CD4-positive, CD25-positive, alpha-beta regulatory T cell (primary cell): ENCODE measurements around the gene STK32C. TPM values are rescaled to one million over a fixed set of nuclear protein-coding genes. Genes with fewer than 3 reads are reported as not detected.

Source experiments
- ATAC-seq, 2 donors: fragments of 150-1000 bp; cut with Tn5 transposase; one replicate each; pipeline ENCODE4 v1.10.0; 2021; ENCODE audit warnings: low read depth in 2 of 2, moderate number of reproducible peaks in 2 of 2, moderate library complexity in 1 of 2
- DNase-seq, 3 donors: peaks; one replicate each; pipeline versions ENCODE4 v3.0.0 to v3.0.0-alpha.2; 2012 to 2022; ENCODE audit warnings: mixed read lengths in 1 of 3
- H3K27ac ChIP-seq: one replicate; pipeline ENCODE4 v1.7.0; 2013; ENCODE audit warnings: mild to moderate bottlenecking, low read length; ENCODE audit not compliant: insufficient read depth, poor library complexity, severe bottlenecking
- H3K27me3 ChIP-seq: one replicate; pipeline ENCODE4 v1.7.0; 2013; ENCODE audit warnings: low read length; ENCODE audit not compliant: control insufficient read depth, insufficient read depth
- H3K36me3 ChIP-seq: one replicate; pipeline ENCODE4 v1.7.0; 2013; ENCODE audit warnings: mild to moderate bottlenecking, low read length, moderate library complexity; ENCODE audit not compliant: control insufficient read depth, insufficient read depth
- H3K4me1 ChIP-seq: 2 replicates; pipeline ENCODE4 v1.7.0; 2013; ENCODE audit warnings: mild to moderate bottlenecking, low read length; ENCODE audit not compliant: insufficient read depth, control insufficient read depth, poor library complexity, severe bottlenecking
- H3K4me3 ChIP-seq: one replicate; pipeline ENCODE4 v1.7.0; 2013; ENCODE audit warnings: low read depth, mild to moderate bottlenecking, low read length, moderate library complexity
- H3K9me3 ChIP-seq, 2 experiments: 1 replicate in 1 of 2; 2 replicates in 1 of 2; pipeline ENCODE4 v1.7.0; 2013; ENCODE audit warnings: low read length in 2 of 2, mild to moderate bottlenecking in 1 of 2, moderate library complexity in 1 of 2; ENCODE audit not compliant: control insufficient read depth in 2 of 2
- H3K27ac Mint-ChIP-seq, 3 donors: one replicate each; pipeline ENCODE4 v1.8.0; 2020 to 2022; ENCODE audit warnings: mild to moderate bottlenecking in 3 of 3, mixed read lengths in 3 of 3, moderate library complexity in 2 of 3
- H3K27me3 Mint-ChIP-seq: one replicate; pipeline ENCODE4 v1.8.0; 2022; ENCODE audit warnings: mild to moderate bottlenecking, mixed read lengths
- H3K36me3 Mint-ChIP-seq: one replicate; pipeline ENCODE4 v1.8.0; 2020; ENCODE audit warnings: mixed read lengths
- H3K4me1 Mint-ChIP-seq, 4 donors: one replicate each; pipeline ENCODE4 v1.8.0; 2020 to 2022; ENCODE audit warnings: mixed read lengths in 4 of 4, mild to moderate bottlenecking in 1 of 4
- H3K4me3 Mint-ChIP-seq, 4 donors: one replicate each; pipeline ENCODE4 v1.8.0; 2020 to 2022; ENCODE audit warnings: mild to moderate bottlenecking in 4 of 4, mixed read lengths in 4 of 4, moderate library complexity in 3 of 4
- H3K9me3 Mint-ChIP-seq, 7 donors: one replicate each; pipeline ENCODE4 v1.8.0; 2020 to 2022; ENCODE audit warnings: mixed read lengths in 7 of 7, mild to moderate bottlenecking in 3 of 7, moderate library complexity in 2 of 7
- polyA plus RNA-seq, 4 donors: library from polyadenylated mRNA; unstranded; fragments of 300-500 nt; fragmentation: Illumina TruSeq; gene quantifications; one replicate each; pipeline ENCODE4 v1.2.3, GENCODE V29; 2021
- total RNA-seq: library from RNA; stranded (reverse); gene quantifications from one replicate; pipeline ENCODE4 v1.2.3, GENCODE V29; 2022

STK32C gene
- total and polyA plus RNA-seq, 5 donors from 2014 or later, result 3.5 to 7.0 (median 6.6) TPM

GRCh38 chr10:132168571-132169030, 139.1 kb downstream of the STK32C start:
- ATAC-seq (no peak), DNase-seq (no peak)
- Histone ChIP-seq H3K9me3 (no peaks in the 10 kb centered on the region), H3K27me3 (no peaks in the 10 kb centered on the region), H3K4me3 (no peak overlapping the region), H3K4me1 (no peaks in the 10 kb centered on the region), H3K36me3 (no peaks in the 10 kb centered on the region), H3K27ac (no peak overlapping the region)
- H3K4me3 Mint-ChIP-seq, result no peak overlapping the region
- H3K27me3 Mint-ChIP-seq, result peaks cover 4% of the 10 kb centered on the region
- peak overlapping the region in 1 of 3 donors; percentile 60 for H3K27ac Mint-ChIP-seq
- peaks cover 0 to 3% (median 0%) of the 10 kb centered on the region in 7 donors for H3K9me3 Mint-ChIP-seq
- peaks cover 0 to 3% (median under 1%) of the 10 kb centered on the region in 4 donors for H3K4me1 Mint-ChIP-seq
- H3K36me3 Mint-ChIP-seq, result no peaks in the 10 kb centered on the region

DNA sequence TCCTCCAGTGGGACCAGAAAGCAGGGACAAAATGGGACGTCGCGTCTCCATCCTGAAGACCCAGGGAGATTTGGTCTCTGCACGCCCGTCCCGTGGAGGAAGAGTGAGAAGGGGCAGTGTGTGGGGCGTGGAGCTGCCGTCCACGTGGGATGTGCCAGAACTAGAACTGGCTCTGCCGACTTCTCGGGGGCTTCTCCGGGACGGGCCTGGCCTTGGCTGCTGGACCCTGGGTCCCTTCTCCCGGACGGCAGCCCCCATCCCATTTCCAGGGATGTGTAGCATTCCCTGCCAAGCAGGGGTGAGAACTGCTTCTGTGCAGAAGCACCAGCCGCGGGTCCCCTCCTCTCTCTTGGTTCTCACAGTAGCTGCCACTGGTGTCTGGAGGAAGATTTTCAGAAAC, 139.8 kb downstream of the STK32C start:
- DNase-seq, result no peak
- H3K4me1 Mint-ChIP-seq, result peaks cover 0 to 4% (median under 1%) of the 10 kb centered on the region in 4 donors
- Histone ChIP-seq H3K36me3 (no peaks in the 10 kb centered on the region), H3K4me3 (no peak overlapping the region), H3K27me3 (no peaks in the 10 kb centered on the region), H3K4me1 (peaks cover 4% of the 10 kb centered on the region), H3K27ac (no peak overlapping the region), H3K9me3 (no peaks in the 10 kb centered on the region)
- H3K27me3 Mint-ChIP-seq, result no peaks in the 10 kb centered on the region
- no peak overlapping the region for H3K4me3 Mint-ChIP-seq
- H3K36me3 Mint-ChIP-seq, result no peaks in the 10 kb centered on the region
- ATAC-seq, result no peak
- no peak overlapping the region for H3K27ac Mint-ChIP-seq
- H3K9me3 Mint-ChIP-seq, result peaks cover 0 to 1% (median 0%) of the 10 kb centered on the region in 7 donors

GRCh38 chr10:132167041-132167674, 140.6 kb downstream of the STK32C start:
- Mint-ChIP-seq H3K9me3 (peaks cover 0 to 1% (median 0%) of the 10 kb centered on the region in 7 donors), H3K4me3 (no peak overlapping the region), H3K36me3 (no peaks in the 10 kb centered on the region), H3K27ac (peak overlapping the region in 2 of 3 donors; percentile 52 to 56), H3K4me1 (peaks cover 0 to 12% (median 4%) of the 10 kb centered on the region in 4 donors), H3K27me3 (no peaks in the 10 kb centered on the region)
- Histone ChIP-seq H3K9me3 (no peaks in the 10 kb centered on the region), H3K36me3 (no peaks in the 10 kb centered on the region), H3K27ac (no peak overlapping the region), H3K4me3 (no peak overlapping the region), H3K4me1 (peaks cover 8% of the 10 kb centered on the region), H3K27me3 (no peaks in the 10 kb centered on the region)
- no peak for ATAC-seq
- DNase-seq, result no peak

- peaks cover 0 to 3% (median 0%) of the 10 kb centered on the region in 7 donors for H3K9me3 Mint-ChIP-seq
- no peaks in the 10 kb centered on the region for H3K27me3 ChIP-seq
- H3K4me1 ChIP-seq, result peaks cover 13% of the 10 kb centered on the region
- no peak for DNase-seq
- no peaks in the 10 kb centered on the region for H3K9me3 ChIP-seq
- no peak overlapping the region for H3K4me3 Mint-ChIP-seq
- peak overlapping the region in 1 of 3 donors; percentile 52 for H3K27ac Mint-ChIP-seq
- no peak for ATAC-seq
- H3K27ac ChIP-seq, result no peak overlapping the region
- no peaks in the 10 kb centered on the region for H3K36me3 ChIP-seq
- H3K27me3 Mint-ChIP-seq, result no peaks in the 10 kb centered on the region
- no peaks in the 10 kb centered on the region for H3K36me3 Mint-ChIP-seq
- peaks cover 0 to 17% (median 7%) of the 10 kb centered on the region in 4 donors for H3K4me1 Mint-ChIP-seq
- H3K4me3 ChIP-seq, result no peak overlapping the region
These were observed 141.4 kb downstream of the STK32C start for GRCh38 chr10:132166216-132166950.

DNA sequence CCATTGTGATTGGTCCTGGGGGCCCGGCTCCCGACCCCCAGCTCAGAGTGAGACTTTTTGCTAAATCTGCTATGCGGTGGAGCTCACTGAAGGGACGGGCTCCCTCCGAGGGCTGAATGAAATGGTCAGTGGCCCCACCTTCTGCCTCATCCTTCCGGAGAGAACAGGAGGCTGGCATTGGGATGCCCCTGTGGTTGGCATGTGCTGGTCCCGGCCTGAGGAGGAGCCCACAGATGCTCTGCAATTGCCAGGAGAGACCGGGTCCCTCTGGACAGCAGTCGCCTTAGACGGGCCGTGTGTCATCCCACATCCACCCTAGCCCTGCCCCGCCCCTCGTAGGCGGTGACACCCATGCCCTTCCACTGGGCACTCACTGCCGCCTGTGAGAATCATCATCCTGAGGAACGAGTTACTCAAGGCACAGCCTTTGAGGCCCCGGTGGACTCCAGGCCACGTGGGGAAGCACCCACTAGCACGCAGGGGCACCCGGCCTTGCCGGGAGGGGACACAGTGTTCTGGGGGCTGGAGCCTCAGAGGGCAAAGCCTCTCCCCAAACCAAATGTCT, 142.3 kb downstream of the STK32C start:
- no peaks in the 10 kb centered on the region for H3K9me3 ChIP-seq
- no peaks in the 10 kb centered on the region for H3K27me3 ChIP-seq
- DNase-seq, result no peak
- no peak overlapping the region for H3K4me3 ChIP-seq
- no peak for ATAC-seq
- no peak overlapping the region for H3K27ac ChIP-seq
- Mint-ChIP-seq H3K4me3 (no peak overlapping the region), H3K9me3 (peaks cover 0 to 3% (median 0%) of the 10 kb centered on the region in 7 donors), H3K27ac (no peak overlapping the region), H3K36me3 (no peaks in the 10 kb centered on the region), H3K27me3 (no peaks in the 10 kb centered on the region), H3K4me1 (peaks cover 0 to 17% (median 7%) of the 10 kb centered on the region in 4 donors)
- H3K36me3 ChIP-seq, result no peaks in the 10 kb centered on the region
- peaks cover 13% of the 10 kb centered on the region for H3K4me1 ChIP-seq

- no peaks in the 10 kb centered on the region for H3K27me3 ChIP-seq
- peaks cover 0 to 3% (median 0%) of the 10 kb centered on the region in 7 donors for H3K9me3 Mint-ChIP-seq
- H3K27ac ChIP-seq, result no peak overlapping the region
- peaks cover 0 to 17% (median 7%) of the 10 kb centered on the region in 4 donors for H3K4me1 Mint-ChIP-seq
- no peak overlapping the region for H3K4me3 ChIP-seq
- H3K27me3 Mint-ChIP-seq, result no peaks in the 10 kb centered on the region
- DNase-seq, result no peak
- no peak overlapping the region for H3K27ac Mint-ChIP-seq
- no peaks in the 10 kb centered on the region for H3K36me3 ChIP-seq
- H3K9me3 ChIP-seq, result no peaks in the 10 kb centered on the region
- no peak overlapping the region for H3K4me3 Mint-ChIP-seq
- no peak for ATAC-seq
- H3K36me3 Mint-ChIP-seq, result no peaks in the 10 kb centered on the region
- H3K4me1 ChIP-seq, result peaks cover 13% of the 10 kb centered on the region
These were observed 142.9 kb downstream of the STK32C start for GRCh38 chr10:132164761-132165278.

DNA sequence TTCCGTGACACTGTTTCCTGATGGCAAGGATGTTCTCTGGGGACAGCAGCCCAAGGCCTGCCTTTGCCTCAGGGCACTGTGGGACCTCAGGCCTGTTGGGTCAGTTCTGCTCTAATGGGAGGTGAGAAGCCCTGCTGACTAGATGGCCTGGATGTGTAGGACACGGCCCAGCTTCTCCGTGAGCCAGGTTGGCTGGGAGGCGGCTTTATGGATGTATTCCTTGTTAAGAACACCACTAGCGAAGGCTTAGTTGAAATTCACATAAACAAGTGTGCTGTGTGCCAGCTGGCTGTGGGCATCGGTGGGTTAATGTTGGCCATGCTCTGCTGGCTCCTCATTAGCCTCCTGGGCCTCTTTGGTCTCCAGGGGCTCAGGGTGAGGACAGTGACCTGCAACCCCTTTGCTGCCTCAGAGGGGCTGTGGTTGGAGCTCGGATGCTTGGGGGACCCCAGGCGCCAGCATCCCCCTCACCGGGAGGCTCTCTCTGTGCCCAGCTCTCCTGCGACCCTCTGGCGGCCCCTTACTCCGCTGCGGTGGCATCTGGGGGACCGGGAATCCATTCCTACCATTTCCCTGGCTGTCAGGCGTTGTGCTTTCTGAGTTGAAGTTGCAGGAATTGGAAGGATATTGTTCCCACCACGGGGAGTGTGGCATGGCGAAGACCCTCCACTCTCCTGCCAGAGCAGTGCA, 143.8 kb downstream of the STK32C start:
- peaks cover 16% of the 10 kb centered on the region for H3K4me1 ChIP-seq
- no peak for ATAC-seq
- H3K27ac ChIP-seq, result no peak overlapping the region
- H3K27ac Mint-ChIP-seq, result peak overlapping the region in 2 of 3 donors; percentile 48 to 59
- H3K9me3 ChIP-seq, result no peaks in the 10 kb centered on the region
- DNase-seq, result no peak
- no peaks in the 10 kb centered on the region for H3K27me3 Mint-ChIP-seq
- no peak overlapping the region for H3K4me3 ChIP-seq
- H3K36me3 Mint-ChIP-seq, result no peaks in the 10 kb centered on the region
- H3K36me3 ChIP-seq, result no peaks in the 10 kb centered on the region
- peaks cover 0 to 22% (median 7%) of the 10 kb centered on the region in 4 donors for H3K4me1 Mint-ChIP-seq
- peak overlapping the region in 1 of 4 donors; percentile 15 for H3K4me3 Mint-ChIP-seq
- peaks cover 0 to 3% (median 0%) of the 10 kb centered on the region in 7 donors for H3K9me3 Mint-ChIP-seq
- no peaks in the 10 kb centered on the region for H3K27me3 ChIP-seq
